GM13977 (cell line): ENCODE data around the gene RNF148.

Experiments used
- DNase-seq: peaks from one replicate; pipeline ENCODE4 v3.0.0; 2012; ENCODE audit warnings: low spot score
- in situ Hi-C: fragments of 300-500 bp; cut with MboI; formaldehyde crosslinking; loops from one replicate; pipeline ENCODE4 v1.12.0; 2022; ENCODE audit warnings: low sequenced_read_pairs, low pct_unique_long_range_greater_than_20kb, mixed read lengths, inconsistent platforms; ENCODE audit not compliant: unreplicated experiment
- TF ChIP-seq, protein P1 (sequence below): IDR thresholded peaks from 2 replicates; pipeline ENCODE4 v1.5.1; 2012; ENCODE audit warnings: mild to moderate bottlenecking, control low read depth; ENCODE audit not compliant: insufficient read depth; ENCODE audit errors: extremely low read depth, missing control alignments

The RNF148 gene

DNA sequence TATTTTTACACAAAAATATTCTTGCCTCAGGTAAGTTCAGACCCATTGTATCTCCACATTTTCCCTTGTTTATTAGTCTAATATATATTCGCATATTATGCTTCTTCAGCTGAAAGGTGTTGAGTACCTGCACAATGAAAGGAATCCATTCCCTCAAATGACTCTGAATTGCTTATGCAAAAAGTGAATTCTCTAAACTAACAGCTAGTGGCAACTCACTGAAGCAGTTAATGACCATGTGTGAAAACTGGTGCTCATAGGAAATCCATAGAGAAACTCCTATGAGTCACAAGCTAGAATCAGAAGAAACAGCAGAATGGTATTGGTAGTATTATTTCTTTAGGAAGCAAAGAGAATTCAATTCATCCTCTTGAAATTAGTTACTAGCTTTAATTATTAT is 33.5 kb upstream of the RNF148 start:
- TF ChIP-seq, protein P1, sequence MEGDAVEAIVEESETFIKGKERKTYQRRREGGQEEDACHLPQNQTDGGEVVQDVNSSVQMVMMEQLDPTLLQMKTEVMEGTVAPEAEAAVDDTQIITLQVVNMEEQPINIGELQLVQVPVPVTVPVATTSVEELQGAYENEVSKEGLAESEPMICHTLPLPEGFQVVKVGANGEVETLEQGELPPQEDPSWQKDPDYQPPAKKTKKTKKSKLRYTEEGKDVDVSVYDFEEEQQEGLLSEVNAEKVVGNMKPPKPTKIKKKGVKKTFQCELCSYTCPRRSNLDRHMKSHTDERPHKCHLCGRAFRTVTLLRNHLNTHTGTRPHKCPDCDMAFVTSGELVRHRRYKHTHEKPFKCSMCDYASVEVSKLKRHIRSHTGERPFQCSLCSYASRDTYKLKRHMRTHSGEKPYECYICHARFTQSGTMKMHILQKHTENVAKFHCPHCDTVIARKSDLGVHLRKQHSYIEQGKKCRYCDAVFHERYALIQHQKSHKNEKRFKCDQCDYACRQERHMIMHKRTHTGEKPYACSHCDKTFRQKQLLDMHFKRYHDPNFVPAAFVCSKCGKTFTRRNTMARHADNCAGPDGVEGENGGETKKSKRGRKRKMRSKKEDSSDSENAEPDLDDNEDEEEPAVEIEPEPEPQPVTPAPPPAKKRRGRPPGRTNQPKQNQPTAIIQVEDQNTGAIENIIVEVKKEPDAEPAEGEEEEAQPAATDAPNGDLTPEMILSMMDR = no peak
- in situ Hi-C loops = no loop called here
- no peak for DNase-seq

DNA sequence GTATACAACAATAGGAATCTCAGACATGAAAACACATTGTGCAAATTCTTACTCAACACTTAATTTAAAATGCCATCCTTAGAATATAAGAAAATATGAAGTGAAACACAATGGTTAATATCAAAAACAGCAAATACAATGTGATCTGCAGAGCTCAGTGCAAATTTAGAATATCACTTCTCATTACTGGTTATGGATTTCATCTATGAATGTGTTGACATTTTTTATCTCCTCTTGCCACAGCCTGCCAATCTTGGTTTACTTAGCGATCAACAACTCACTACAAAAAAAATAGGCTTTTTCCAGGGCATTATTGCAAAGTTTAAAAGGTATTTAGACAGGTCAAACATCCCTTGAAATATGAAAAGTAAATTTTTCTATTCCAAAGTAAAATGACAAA is 25.0 kb upstream of the RNF148 start:
- no peak for DNase-seq
- in situ Hi-C loops = no loop called here
- TF ChIP-seq, protein P1 = no peak

DNA sequence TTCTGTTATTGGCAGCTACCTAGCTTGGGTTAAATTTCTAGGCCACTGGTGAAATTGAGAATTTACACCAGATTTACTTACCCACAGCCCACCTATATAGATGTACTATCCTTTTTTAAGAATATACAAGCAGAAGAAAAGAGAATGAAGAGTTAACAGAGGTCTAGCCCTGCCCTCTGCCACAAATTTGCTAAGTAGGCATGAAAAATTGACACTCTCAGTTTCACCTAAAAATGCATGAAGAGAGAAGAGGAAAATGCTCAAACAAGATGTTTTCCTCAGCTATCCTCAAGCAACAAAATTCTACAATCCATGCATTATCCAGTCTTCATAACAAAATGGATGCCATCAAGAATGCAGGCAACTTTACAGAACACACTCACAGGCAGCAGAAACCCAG is 24.6 kb upstream of the RNF148 start:
- in situ Hi-C loops = no loop called here
- TF ChIP-seq, protein P1 = no peak
- DNase-seq = no peak

DNA sequence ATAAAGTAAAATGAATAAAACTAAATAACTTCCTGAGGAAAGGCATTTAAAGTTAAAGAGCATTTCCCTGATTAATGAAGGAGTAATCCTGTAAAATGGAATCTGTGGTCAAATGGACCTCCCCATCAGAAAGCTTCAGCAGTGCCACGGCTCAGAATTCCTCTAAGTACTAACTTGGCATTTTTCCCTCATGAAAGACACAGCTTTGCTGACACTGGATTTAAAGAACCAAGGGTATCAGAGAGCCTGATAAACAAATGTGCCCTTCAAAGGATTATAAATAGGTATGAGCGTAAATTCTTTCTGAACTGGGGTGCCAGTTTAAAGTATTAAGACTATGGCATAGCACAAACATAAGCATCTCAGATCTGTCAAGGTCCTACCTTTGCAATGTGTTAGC is 24.2 kb upstream of the RNF148 start:
- TF ChIP-seq, protein P1 = no peak
- no peak for DNase-seq
- in situ Hi-C loops = no loop called here

DNA sequence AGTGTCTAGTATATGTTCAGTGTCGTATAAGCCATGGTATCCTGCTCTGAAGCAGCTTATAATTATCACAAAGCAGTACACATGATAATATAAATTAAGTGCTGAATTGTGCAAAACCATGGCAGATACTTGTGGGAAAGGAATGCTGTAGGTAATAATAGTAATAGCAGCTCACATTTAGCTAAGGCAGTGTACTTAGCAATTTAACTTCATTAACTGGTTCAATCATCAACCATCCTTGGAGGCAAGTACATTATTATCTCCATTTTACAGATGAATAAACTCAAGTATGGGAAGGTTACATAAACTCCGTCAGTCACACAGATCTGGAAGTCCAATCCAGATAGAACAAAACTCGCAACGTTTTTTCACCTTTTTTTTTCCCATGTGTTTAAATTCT is 21.6 kb upstream of the RNF148 start:
- no peak for DNase-seq
- in situ Hi-C loops = no loop called here
- TF ChIP-seq, protein P1 = no peak

DNA sequence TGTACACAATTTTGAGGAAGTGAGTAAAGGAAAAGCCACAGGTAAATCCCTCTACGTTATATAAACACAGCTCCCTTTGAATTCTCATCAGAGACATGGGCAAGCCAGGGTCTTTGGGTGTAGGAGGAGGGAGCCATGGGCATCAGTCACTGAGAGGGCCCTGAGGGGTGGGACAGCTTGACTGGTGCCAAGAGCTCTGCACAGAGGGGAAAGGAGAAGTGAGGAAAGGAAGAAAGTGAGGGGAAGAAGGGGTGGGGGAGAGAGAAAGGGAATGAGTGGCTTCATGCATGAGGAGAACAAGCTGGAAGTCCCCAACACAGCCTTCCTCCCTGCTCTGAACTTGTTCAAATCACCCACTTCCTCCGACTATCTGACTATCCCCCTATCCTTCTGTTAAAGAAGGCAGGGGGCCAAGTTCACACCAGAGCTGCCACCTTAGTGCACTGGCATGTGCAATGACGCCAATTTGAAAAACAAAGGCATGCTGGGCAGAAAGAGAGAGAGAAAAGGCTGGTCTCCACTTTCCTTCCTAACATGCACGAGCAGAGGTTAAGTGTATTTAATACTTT is 16.4 kb upstream of the RNF148 start:
- in situ Hi-C loops = no loop called here
- DNase-seq = no peak
- TF ChIP-seq, protein P1 = no peak
